B cell (primary cell): Measurements from ENCODE around the gene MPL.

ENCODE experiments used
- EZH2 ChIP-seq: IDR thresholded peaks from 2 replicates; pipeline ENCODE4 v1.6.1; 2012; ENCODE audit warnings: borderline replicate concordance, low read depth, mild to moderate bottlenecking, moderate library complexity, low read length; ENCODE audit not compliant: insufficient read depth, poor library complexity, severe bottlenecking
- TF ChIP-seq, protein P1 (sequence below): fragments of 200-600 bp; IDR thresholded peaks from one replicate; pipeline ENCODE4 v1.8.0; 2022; ENCODE audit warnings: antibody characterized with exemption, mild to moderate bottlenecking

DNA sequence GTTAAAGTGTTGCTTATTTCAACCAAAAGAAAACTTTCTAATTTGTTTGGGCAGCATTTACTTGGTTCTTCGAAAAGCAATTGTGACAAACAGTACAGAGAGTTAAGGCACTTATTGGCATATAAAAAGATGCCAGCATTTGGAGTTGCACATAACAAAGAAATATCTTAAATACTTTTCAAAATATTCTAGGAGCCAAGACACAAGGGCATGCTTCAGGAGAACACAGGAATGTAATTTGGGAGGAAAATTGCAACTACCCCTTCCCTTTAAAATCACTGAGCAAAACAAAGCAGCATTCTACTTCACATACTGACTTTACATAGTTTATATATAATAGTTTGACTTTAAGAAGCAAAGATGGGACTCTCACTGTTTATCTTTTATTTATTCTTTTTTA, 41.4 kb upstream of the MPL start:
- TF ChIP-seq, protein P1, sequence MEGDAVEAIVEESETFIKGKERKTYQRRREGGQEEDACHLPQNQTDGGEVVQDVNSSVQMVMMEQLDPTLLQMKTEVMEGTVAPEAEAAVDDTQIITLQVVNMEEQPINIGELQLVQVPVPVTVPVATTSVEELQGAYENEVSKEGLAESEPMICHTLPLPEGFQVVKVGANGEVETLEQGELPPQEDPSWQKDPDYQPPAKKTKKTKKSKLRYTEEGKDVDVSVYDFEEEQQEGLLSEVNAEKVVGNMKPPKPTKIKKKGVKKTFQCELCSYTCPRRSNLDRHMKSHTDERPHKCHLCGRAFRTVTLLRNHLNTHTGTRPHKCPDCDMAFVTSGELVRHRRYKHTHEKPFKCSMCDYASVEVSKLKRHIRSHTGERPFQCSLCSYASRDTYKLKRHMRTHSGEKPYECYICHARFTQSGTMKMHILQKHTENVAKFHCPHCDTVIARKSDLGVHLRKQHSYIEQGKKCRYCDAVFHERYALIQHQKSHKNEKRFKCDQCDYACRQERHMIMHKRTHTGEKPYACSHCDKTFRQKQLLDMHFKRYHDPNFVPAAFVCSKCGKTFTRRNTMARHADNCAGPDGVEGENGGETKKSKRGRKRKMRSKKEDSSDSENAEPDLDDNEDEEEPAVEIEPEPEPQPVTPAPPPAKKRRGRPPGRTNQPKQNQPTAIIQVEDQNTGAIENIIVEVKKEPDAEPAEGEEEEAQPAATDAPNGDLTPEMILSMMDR: no peak
- no peak for TF ChIP-seq EZH2
